ENCODE results near the gene SLX9.

The SLX9 gene

GRCh38 chr21:44947930-44948331, 8.1 kb downstream of the SLX9 start:
- no peak for DNase-seq (ENCODE audit: low spot score)

GRCh38 chr21:44948426-44949120, 8.7 kb downstream of the SLX9 start:
- no peak for DNase-seq (ENCODE audit: low spot score)

GRCh38 chr21:44949161-44949778, 9.4 kb downstream of the SLX9 start:
- no peak for DNase-seq (ENCODE audit: low spot score)

GRCh38 chr21:44949779-44950198, 10.0 kb downstream of the SLX9 start:
- peak; percentile 81 for DNase-seq (ENCODE audit: low spot score)

- DNase-seq (ENCODE audit: low spot score), result no peak
These were observed 10.5 kb downstream of the SLX9 start for GRCh38 chr21:44950351-44950750.

GRCh38 chr21:44951186-44951915, 11.5 kb downstream of the SLX9 start:
- no peak for DNase-seq (ENCODE audit: low spot score)

GRCh38 chr21:44952116-44952928, 12.5 kb downstream of the SLX9 start:
- no peak for DNase-seq (ENCODE audit: low spot score)

GRCh38 chr21:44952929-44953627, 13.2 kb downstream of the SLX9 start:
- DNase-seq (ENCODE audit: low spot score), result no peak

GRCh38 chr21:44953628-44954021, 13.8 kb downstream of the SLX9 start:
- no peak for DNase-seq (ENCODE audit: low spot score)

GRCh38 chr21:44954281-44954771, 14.5 kb downstream of the SLX9 start:
- DNase-seq (ENCODE audit: low spot score), result no peak

- no peak for DNase-seq (ENCODE audit: low spot score)
These were observed 15.4 kb downstream of the SLX9 start for GRCh38 chr21:44955141-44955797.

- no peak for DNase-seq (ENCODE audit: low spot score)
These were observed 16.0 kb downstream of the SLX9 start for GRCh38 chr21:44955798-44956175.

GRCh38 chr21:44956356-44957046, 16.7 kb downstream of the SLX9 start:
- no peak for DNase-seq (ENCODE audit: low spot score)

GRCh38 chr21:44957047-44957831, 17.4 kb downstream of the SLX9 start:
- no peak for DNase-seq (ENCODE audit: low spot score)

GRCh38 chr21:44957901-44958451, 18.1 kb downstream of the SLX9 start:
- no peak for DNase-seq (ENCODE audit: low spot score)

- DNase-seq (ENCODE audit: low spot score), result no peak
These were observed 18.8 kb downstream of the SLX9 start for GRCh38 chr21:44958471-44959191.

- DNase-seq (ENCODE audit: low spot score), result no peak
These were observed 19.7 kb downstream of the SLX9 start for GRCh38 chr21:44959376-44960091.
